CD4-positive, alpha-beta T cell treated with Interleukin-15 for 1 hour (primary cell): Measurements from ENCODE around the gene TMIE.
A peak's percentile ranks its signal among the peaks of the same experiment; 100 is the strongest.

Experiments
- DNase-seq: peaks from one replicate; pipeline ENCODE4 v3.0.0-alpha.2; 2020

The TMIE gene

GRCh38 chr3:46709721-46710120, 8.5 kb downstream of the TMIE start:
- peak; percentile 12 for DNase-seq

GRCh38 chr3:46710229-46710628, 9.0 kb downstream of the TMIE start:
- DNase-seq, result no peak

GRCh38 chr3:46710671-46711295, 9.6 kb downstream of the TMIE start:
- DNase-seq, result peak; percentile 5

GRCh38 chr3:46711305-46711704, 10.1 kb downstream of the TMIE start:
- DNase-seq, result no peak

GRCh38 chr3:46711760-46712159, 10.6 kb downstream of the TMIE start:
- DNase-seq, result peak; percentile 7

GRCh38 chr3:46712191-46713049, 11.2 kb downstream of the TMIE start:
- DNase-seq, result peak; percentile 15

- peak; percentile 11 for DNase-seq
Measured at GRCh38 chr3:46713050-46713897, 12.1 kb downstream of the TMIE start.

GRCh38 chr3:46713898-46714552, 12.8 kb downstream of the TMIE start:
- DNase-seq, result peak; percentile 10

GRCh38 chr3:46714728-46715506, 13.7 kb downstream of the TMIE start:
- no peak for DNase-seq

GRCh38 chr3:46715507-46716175, 14.4 kb downstream of the TMIE start:
- peak; percentile 6 for DNase-seq

- DNase-seq, result no peak
Measured at GRCh38 chr3:46716461-46717441, 15.6 kb downstream of the TMIE start.

- peak; percentile 16 for DNase-seq
Measured at GRCh38 chr3:46717447-46718231, 16.4 kb downstream of the TMIE start, which contains the start of gene PRSS50. Gene PRSS50, minus strand, starts transcription at chr3:46717869. Its CDS starts 45 bp downstream, at chr3:46717824.

- peak; percentile 5 for DNase-seq
Measured at GRCh38 chr3:46719044-46719565, 17.9 kb downstream of the TMIE start.

- DNase-seq, result no peak
Measured at GRCh38 chr3:46719735-46720271, 18.6 kb downstream of the TMIE start.

GRCh38 chr3:46721009-46721408, 19.8 kb downstream of the TMIE start:
- no peak for DNase-seq

- DNase-seq, result no peak
Measured at GRCh38 chr3:46722443-46722842, 21.3 kb downstream of the TMIE start.

- DNase-seq, result no peak
Measured at GRCh38 chr3:46724424-46724823, 23.2 kb downstream of the TMIE start.

- no peak for DNase-seq
Measured at GRCh38 chr3:46725621-46726314, 24.6 kb downstream of the TMIE start.
